HepG2 (cell line): ENCODE results near the gene TBC1D20. TPM values are rescaled to one million over a fixed set of nuclear protein-coding genes. Genes with fewer than 3 reads are reported as not detected.

Source experiments
- BHLHE40 ChIP-seq: IDR thresholded peaks from 2 replicates; pipeline ENCODE4 v1.6.1; 2011; ENCODE audit warnings: low read length, improper control_type of control experiment
- FOXO1 ChIP-seq: sonication (generic); formaldehyde crosslinking; IDR thresholded peaks from 2 replicates; pipeline ENCODE4 v1.4.0; 2020; ENCODE audit warnings: missing genetic modification reagents
- HDAC6 ChIP-seq: fragments of 200-600 bp; sonication (generic); IDR thresholded peaks from 2 replicates; pipeline ENCODE4 v1.7.0; 2017; ENCODE audit warnings: mild to moderate bottlenecking, antibody characterized with exemption, low read length, low read depth
- IKZF5 ChIP-seq: IDR thresholded peaks from 2 replicates; pipeline ENCODE4 v1.6.1; 2018; ENCODE audit warnings: missing genetic modification reagents, mild to moderate bottlenecking, missing compliant biosample characterization
- KAT2B ChIP-seq: fragments of 150-350 bp; IDR thresholded peaks from 2 replicates; pipeline ENCODE4 v1.6.1; 2014; ENCODE audit warnings: low read depth, low read length, borderline replicate concordance
- KDM6A ChIP-seq: IDR thresholded peaks from 2 replicates; pipeline ENCODE4 v1.6.1; 2016; ENCODE audit warnings: low read depth
- KLF9 ChIP-seq: IDR thresholded peaks from 2 replicates; pipeline ENCODE4 v1.6.1; 2016; ENCODE audit warnings: low read depth
- MATR3 ChIP-seq: sonication (generic); formaldehyde crosslinking; IDR thresholded peaks from 2 replicates; pipeline ENCODE4 v1.4.0; 2020; ENCODE audit warnings: missing genetic modification reagents
- MYPOP ChIP-seq: sonication (generic); formaldehyde crosslinking; IDR thresholded peaks from 2 replicates; pipeline ENCODE4 v1.8.1; 2023; ENCODE audit warnings: mild to moderate bottlenecking, moderate library complexity, missing genetic modification reagents
- SRSF9 ChIP-seq: fragments of 200-400 bp; formaldehyde crosslinking; IDR thresholded peaks from 2 replicates; pipeline ENCODE4 v1.6.1; 2018; ENCODE audit warnings: borderline replicate concordance, mild to moderate bottlenecking, low read depth, low read length; ENCODE audit not compliant: insufficient read depth, poor library complexity, severe bottlenecking
- SUZ12 ChIP-seq: fragments of 150-350 bp; IDR thresholded peaks from 2 replicates; pipeline ENCODE4 v1.6.1; 2014; ENCODE audit warnings: low read depth, low read length
- TEAD3 ChIP-seq: optimal IDR thresholded peaks from 2 replicates; pipeline ENCODE3; 2016; ENCODE audit warnings: borderline replicate concordance
- THAP11 ChIP-seq: IDR thresholded peaks from 2 replicates; pipeline ENCODE4 v1.6.1; 2016; ENCODE audit warnings: missing biosample characterization, missing genetic modification reagents
- ZNF121 ChIP-seq: sonication (generic); formaldehyde crosslinking; IDR thresholded peaks from 2 replicates; pipeline ENCODE4 v1.5.0; 2020; ENCODE audit warnings: mild to moderate bottlenecking, missing genetic modification reagents
- ZNF205 ChIP-seq: IDR thresholded peaks from 2 replicates; pipeline ENCODE4 v1.6.1; 2018; ENCODE audit warnings: missing biosample characterization, missing genetic modification reagents
- ZNF354B ChIP-seq: sonication (generic); formaldehyde crosslinking; IDR thresholded peaks from 2 replicates; pipeline ENCODE4 v1.8.0; 2022; ENCODE audit warnings: mild to moderate bottlenecking, missing genetic modification reagents
- ZNF501 ChIP-seq: sonication (generic); formaldehyde crosslinking; IDR thresholded peaks from 2 replicates; pipeline ENCODE4 v1.5.1; 2020; ENCODE audit warnings: mild to moderate bottlenecking, moderate library complexity, missing genetic modification reagents
- ZNF556 ChIP-seq: sonication (generic); formaldehyde crosslinking; IDR thresholded peaks from 2 replicates; pipeline ENCODE4 v1.4.0; 2020; ENCODE audit warnings: mild to moderate bottlenecking, missing genetic modification reagents, borderline replicate concordance
- ZNF589 ChIP-seq: sonication (generic); formaldehyde crosslinking; conservative IDR thresholded peaks from 2 replicates; pipeline ENCODE4 v1.8.0; 2022; ENCODE audit warnings: mild to moderate bottlenecking, moderate library complexity, missing genetic modification reagents
- ZNF710 ChIP-seq: sonication (generic); formaldehyde crosslinking; IDR thresholded peaks from 2 replicates; pipeline ENCODE4 v1.5.0; 2020; ENCODE audit warnings: mild to moderate bottlenecking, missing genetic modification reagents, borderline replicate concordance
- ZSCAN12 ChIP-seq: sonication (generic); formaldehyde crosslinking; IDR thresholded peaks from 2 replicates; pipeline ENCODE4 v1.9.0; 2021; ENCODE audit warnings: mild to moderate bottlenecking, missing genetic modification reagents
- polyA plus RNA-seq, 8 experiments: library from polyadenylated mRNA; depleted of rRNA in 3 of 8; stranded (reverse) in 7 of 8; unstranded in 1 of 8; fragments of >200 nt; fragmentation: Illumina TruSeq in 4 of 8; extraction: Trizol in 4 of 8; gene quantifications; 2 replicates each; pipeline versions ENCODE4 v1.2.1 to v1.2.3, GENCODE V29; 2011 to 2016; ENCODE audit warnings: low read depth in 4 of 8, missing spikeins in 1 of 8, mixed read lengths in 1 of 8; ENCODE audit not compliant: insufficient read depth in 1 of 8
- total RNA-seq, 5 experiments: library from RNA; depleted of rRNA; stranded (reverse); fragments of >200 nt; fragmentation: Illumina TruSeq; extraction: Trizol; gene quantifications; 2 replicates each; pipeline ENCODE4 v1.2.3, GENCODE V29; 2016; ENCODE audit warnings: low read depth in 1 of 5
- TF ChIP-seq, protein P1 (sequence below): sonication (generic); formaldehyde crosslinking; IDR thresholded peaks from 2 replicates; pipeline ENCODE4 v1.4.0; 2020; ENCODE audit warnings: mild to moderate bottlenecking, missing genetic modification reagents
- TF ChIP-seq, protein P2 (sequence below): IDR thresholded peaks from 2 replicates; pipeline ENCODE4 v1.6.1; 2016

The TBC1D20 gene
- total and polyA plus RNA-seq, 2 of the 13 experiments (the other 11 are each of a cell fraction or from before 2014, with no cell fraction given): 36.6 to 47.1 TPM

DNA sequence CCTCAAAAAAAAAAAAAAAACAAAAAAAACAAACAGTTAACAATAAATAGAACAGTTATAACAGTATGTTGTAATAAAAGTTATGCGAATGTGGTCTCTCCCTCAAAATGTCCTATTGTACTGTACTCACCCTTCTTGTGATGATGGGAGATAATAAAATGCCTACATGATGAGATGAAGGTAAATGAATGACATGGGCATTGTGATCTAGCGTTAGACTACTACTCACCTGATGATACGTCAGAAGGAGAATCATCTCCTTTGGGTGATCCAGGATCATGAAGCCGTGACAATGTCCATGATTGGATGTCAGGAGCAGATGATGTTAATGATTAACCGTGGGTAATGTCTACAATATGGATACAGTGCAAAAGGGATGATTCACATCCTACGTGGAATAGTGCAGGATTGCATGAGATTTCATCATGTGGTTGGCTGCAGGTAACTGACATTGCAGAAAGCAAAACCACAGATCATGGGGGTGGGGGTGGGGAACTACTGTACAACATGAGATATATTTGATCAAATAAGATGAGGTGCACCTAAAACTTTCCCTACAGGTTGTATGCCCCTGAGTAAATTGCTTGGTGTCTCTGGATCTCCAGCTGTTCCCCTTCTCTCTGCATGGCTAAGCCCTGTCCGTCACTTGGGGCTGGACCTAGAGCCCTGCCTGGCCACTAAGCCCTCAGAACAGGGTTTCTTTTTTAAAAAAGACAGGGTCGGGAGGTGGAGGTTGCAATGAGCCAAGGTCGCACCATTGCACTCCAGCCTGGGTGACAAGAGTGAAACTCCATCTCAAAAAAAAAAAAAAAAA lies 60.4 kb downstream of the TBC1D20 start (continued):
- no peak for TF ChIP-seq SRSF9
- TF ChIP-seq KDM6A (CRISPR knock-in tag): 0 out of 2 replicates have a peak, but pooled peaks have one; percentile 46
- no peak for TF ChIP-seq MATR3 (CRISPR knock-in tag)
- no peak for TF ChIP-seq ZNF121
- TF ChIP-seq THAP11 (CRISPR knock-in tag): peak; percentile 89
- TF ChIP-seq FOXO1 (CRISPR knock-in tag): peak; percentile 72
- no peak for TF ChIP-seq ZNF589 (CRISPR knock-in tag)
- no peak for TF ChIP-seq ZNF501
- no peak; the same call in none of the 2 replicates for TF ChIP-seq BHLHE40
- no peak for TF ChIP-seq KLF9 (CRISPR knock-in tag)
- TF ChIP-seq ZSCAN12: no peak
- TF ChIP-seq KAT2B: no peak
- TF ChIP-seq MYPOP (CRISPR knock-in tag): peak; percentile 75; the same call in 1 of the 2 replicates
- TF ChIP-seq ZNF710 (CRISPR knock-in tag): peak; percentile 48; the same call in 1 of the 2 replicates
- TF ChIP-seq, protein P1, sequence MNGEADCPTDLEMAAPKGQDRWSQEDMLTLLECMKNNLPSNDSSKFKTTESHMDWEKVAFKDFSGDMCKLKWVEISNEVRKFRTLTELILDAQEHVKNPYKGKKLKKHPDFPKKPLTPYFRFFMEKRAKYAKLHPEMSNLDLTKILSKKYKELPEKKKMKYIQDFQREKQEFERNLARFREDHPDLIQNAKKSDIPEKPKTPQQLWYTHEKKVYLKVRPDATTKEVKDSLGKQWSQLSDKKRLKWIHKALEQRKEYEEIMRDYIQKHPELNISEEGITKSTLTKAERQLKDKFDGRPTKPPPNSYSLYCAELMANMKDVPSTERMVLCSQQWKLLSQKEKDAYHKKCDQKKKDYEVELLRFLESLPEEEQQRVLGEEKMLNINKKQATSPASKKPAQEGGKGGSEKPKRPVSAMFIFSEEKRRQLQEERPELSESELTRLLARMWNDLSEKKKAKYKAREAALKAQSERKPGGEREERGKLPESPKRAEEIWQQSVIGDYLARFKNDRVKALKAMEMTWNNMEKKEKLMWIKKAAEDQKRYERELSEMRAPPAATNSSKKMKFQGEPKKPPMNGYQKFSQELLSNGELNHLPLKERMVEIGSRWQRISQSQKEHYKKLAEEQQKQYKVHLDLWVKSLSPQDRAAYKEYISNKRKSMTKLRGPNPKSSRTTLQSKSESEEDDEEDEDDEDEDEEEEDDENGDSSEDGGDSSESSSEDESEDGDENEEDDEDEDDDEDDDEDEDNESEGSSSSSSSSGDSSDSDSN (CRISPR knock-in tag): no peak
- peak; percentile 63 for TF ChIP-seq TEAD3 (CRISPR knock-in tag)
- no peak for TF ChIP-seq SUZ12
- TF ChIP-seq HDAC6: no peak
- no peak; the same call in none of the 2 replicates for TF ChIP-seq ZNF205
- no peak for TF ChIP-seq ZNF354B (CRISPR knock-in tag)
- TF ChIP-seq ZNF556: no peak
- TF ChIP-seq, protein P2, sequence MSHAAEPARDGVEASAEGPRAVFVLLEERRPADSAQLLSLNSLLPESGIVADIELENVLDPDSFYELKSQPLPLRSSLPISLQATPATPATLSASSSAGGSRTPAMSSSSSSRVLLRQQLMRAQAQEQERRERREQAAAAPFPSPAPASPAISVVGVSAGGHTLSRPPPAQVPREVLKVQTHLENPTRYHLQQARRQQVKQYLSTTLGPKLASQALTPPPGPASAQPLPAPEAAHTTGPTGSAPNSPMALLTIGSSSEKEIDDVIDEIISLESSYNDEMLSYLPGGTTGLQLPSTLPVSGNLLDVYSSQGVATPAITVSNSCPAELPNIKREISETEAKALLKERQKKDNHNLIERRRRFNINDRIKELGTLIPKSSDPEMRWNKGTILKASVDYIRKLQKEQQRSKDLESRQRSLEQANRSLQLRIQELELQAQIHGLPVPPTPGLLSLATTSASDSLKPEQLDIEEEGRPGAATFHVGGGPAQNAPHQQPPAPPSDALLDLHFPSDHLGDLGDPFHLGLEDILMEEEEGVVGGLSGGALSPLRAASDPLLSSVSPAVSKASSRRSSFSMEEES: peak; percentile 95
- TF ChIP-seq IKZF5 (CRISPR knock-in tag): peak; percentile 96
